SK-N-SH (cell line): ENCODE data around the gene SPTB. TPM values are rescaled to one million over a fixed set of nuclear protein-coding genes. Genes with fewer than 3 reads are reported as not detected.
A peak's percentile ranks its signal among the peaks of the same experiment; 100 is the strongest.

ENCODE experiments used
- CTCF ChIA-PET: fragments of 300-600, 350-600 bp; formaldehyde crosslinking; extraction: SDS; loops from one replicate; lab custom pipeline; 2021; lab: Yijun Ruan, JAX
- POLR2A ChIA-PET: fragments of 350-600 bp; sonication (Branson Sonifier 250); formaldehyde crosslinking; extraction: SDS; loops from one replicate; lab custom pipeline; 2020; ENCODE audit warnings: antibody characterized with exemption, inconsistent platforms; lab: Yijun Ruan, JAX
- DNase-seq: peaks from one replicate; pipeline ENCODE4 v3.0.0; 2012
- H2AFZ ChIP-seq: fragments of 200-600 bp; sonication (generic); 2 replicates; pipeline ENCODE4 v1.8.1; 2016; ENCODE audit warnings: antibody characterized with exemption, mild to moderate bottlenecking, low read depth
- H3F3A ChIP-seq: fragments of 200-600 bp; sonication (generic); replicated peaks from 2 replicates; pipeline ENCODE3; 2016; ENCODE audit warnings: antibody characterized with exemption, mild to moderate bottlenecking; ENCODE audit not compliant: insufficient read depth
- H3K27ac ChIP-seq, 2 experiments: fragments of 200-500 bp in 1 of 2; fragments of 200-600 bp in 1 of 2; sonication (Bioruptor generic) in 1 of 2; sonication (generic), shearing (Covaris generic) in 1 of 2; 2 replicates each; pipeline versions ENCODE4 v1.5.1 to v1.6.1; 2014 to 2016; ENCODE audit warnings: low read depth in 2 of 2, inconsistent platforms in 1 of 2, low read length in 1 of 2, mild to moderate bottlenecking in 1 of 2, mixed read lengths in 1 of 2
- H3K27me3 ChIP-seq: fragments of 200-600 bp; sonication (generic), shearing (Covaris generic); 2 replicates; pipeline ENCODE4 v1.6.1; 2016; ENCODE audit warnings: mixed run types; ENCODE audit not compliant: insufficient read depth
- H3K36me3 ChIP-seq, 2 experiments: fragments of 200-500 bp in 1 of 2; fragments of 200-600 bp in 1 of 2; sonication (Bioruptor generic) in 1 of 2; sonication (generic) in 1 of 2; replicated peaks in 1 of 2; 2 replicates each; pipeline versions ENCODE3 to v1.5.1; 2014 to 2016; ENCODE audit warnings: low read length in 1 of 2, mild to moderate bottlenecking in 1 of 2; ENCODE audit not compliant: insufficient read depth in 2 of 2, control insufficient read depth in 1 of 2
- H3K4me1 ChIP-seq, 2 experiments: fragments of 200-500 bp in 1 of 2; fragments of 200-600 bp in 1 of 2; sonication (Bioruptor generic) in 1 of 2; sonication (generic), shearing (Covaris generic) in 1 of 2; 2 replicates each; pipeline versions ENCODE4 v1.5.1 to v1.6.1; 2014 to 2016; ENCODE audit warnings: low read depth in 1 of 2, low read length in 1 of 2, mixed run types in 1 of 2; ENCODE audit not compliant: insufficient read depth in 2 of 2, control insufficient read depth in 1 of 2
- H3K4me2 ChIP-seq: fragments of 200-600 bp; sonication (generic), shearing (Covaris generic); 2 replicates; pipeline ENCODE4 v1.6.1; 2017; ENCODE audit warnings: mixed run types
- H3K4me3 ChIP-seq, 2 experiments: fragments of 200-500 bp in 1 of 2; fragments of 200-600 bp in 1 of 2; sonication (Bioruptor generic) in 1 of 2; sonication (generic), shearing (Covaris generic) in 1 of 2; 2 replicates each; pipeline versions ENCODE4 v1.5.1 to v1.8.1; 2014 to 2016; ENCODE audit warnings: low read depth in 2 of 2, inconsistent platforms in 1 of 2, low read length in 1 of 2, mild to moderate bottlenecking in 1 of 2, mixed read lengths in 1 of 2, moderate library complexity in 1 of 2
- H3K79me2 ChIP-seq: fragments of 200-600 bp; sonication (generic); 2 replicates; pipeline ENCODE4 v1.8.1; 2017; ENCODE audit warnings: mild to moderate bottlenecking; ENCODE audit not compliant: insufficient read depth
- H3K9ac ChIP-seq: fragments of 200-600 bp; sonication (generic); 2 replicates; pipeline ENCODE4 v1.6.1; 2017; ENCODE audit warnings: mixed run types
- H3K9me2 ChIP-seq: fragments of 200-600 bp; sonication (generic); 2 replicates; pipeline ENCODE4 v1.6.1; 2017; ENCODE audit warnings: mixed run types
- H3K9me3 ChIP-seq: fragments of 200-600 bp; sonication (generic); 2 replicates; pipeline ENCODE4 v1.6.1; 2017; ENCODE audit warnings: mixed run types, mild to moderate bottlenecking, moderate library complexity
- H4K20me1 ChIP-seq: fragments of 200-600 bp; sonication (generic); 2 replicates; pipeline ENCODE4 v1.6.1; 2017; ENCODE audit warnings: mild to moderate bottlenecking, mixed run types; ENCODE audit not compliant: insufficient read depth
- CHD2 ChIP-seq: fragments of 150-350 bp; IDR thresholded peaks from 2 replicates; pipeline ENCODE4 v1.6.1; 2018; ENCODE audit warnings: low read length; ENCODE audit not compliant: partially characterized antibody
- ELF1 ChIP-seq: IDR thresholded peaks from 2 replicates; pipeline ENCODE4 v1.4.0; 2012
- EZH2phosphoT487 ChIP-seq: fragments of 200-600 bp; sonication (generic); IDR thresholded peaks from 2 replicates; pipeline ENCODE4 v1.6.1; 2017; ENCODE audit warnings: low read depth, mixed run types, mild to moderate bottlenecking, antibody characterized with exemption, moderate library complexity, borderline replicate concordance
- FOSL2 ChIP-seq: IDR thresholded peaks from 2 replicates; pipeline ENCODE4 v1.4.0; 2012; ENCODE audit warnings: low read depth, mild to moderate bottlenecking, moderate library complexity, borderline replicate concordance
- FOXJ3 ChIP-seq: sonication (generic); formaldehyde crosslinking; IDR thresholded peaks from 2 replicates; pipeline ENCODE4 v1.5.1; 2020; ENCODE audit warnings: mild to moderate bottlenecking, missing genetic modification reagents
- FOXM1 ChIP-seq: IDR thresholded peaks from 2 replicates; pipeline ENCODE4 v1.4.0; 2012; ENCODE audit warnings: low read depth, mild to moderate bottlenecking
- GABPA ChIP-seq: IDR thresholded peaks from 2 replicates; pipeline ENCODE4 v1.4.0; 2012; ENCODE audit warnings: low read depth, mild to moderate bottlenecking
- GATA2 ChIP-seq: sonication (generic); formaldehyde crosslinking; IDR thresholded peaks from 2 replicates; pipeline ENCODE4 v1.5.0; 2020; ENCODE audit warnings: mild to moderate bottlenecking, missing genetic modification reagents
- MEF2A ChIP-seq: IDR thresholded peaks from 2 replicates; pipeline ENCODE4 v1.4.0; 2012; ENCODE audit warnings: low read depth, borderline replicate concordance
- MXI1 ChIP-seq: IDR thresholded peaks from 2 replicates; pipeline ENCODE4 v1.6.1; 2012; ENCODE audit warnings: mild to moderate bottlenecking, low read depth, low read length, improper control_type of control experiment
- NFIC ChIP-seq: IDR thresholded peaks from 2 replicates; pipeline ENCODE4 v1.4.0; 2012; ENCODE audit warnings: borderline replicate concordance
- NRF1 ChIP-seq: IDR thresholded peaks from 2 replicates; pipeline ENCODE4 v1.6.1; 2012; ENCODE audit warnings: low read depth, mild to moderate bottlenecking, low read length
- POLR2AphosphoS5 ChIP-seq: IDR thresholded peaks from 2 replicates; pipeline ENCODE4 v1.6.1; 2012; ENCODE audit warnings: low read depth, low read length
- RAD21 ChIP-seq: IDR thresholded peaks from 2 replicates; pipeline ENCODE4 v1.6.1; 2012; ENCODE audit warnings: mild to moderate bottlenecking, low read length
- RCOR1 ChIP-seq: fragments of 150-350 bp; IDR thresholded peaks from 2 replicates; pipeline ENCODE4 v1.6.1; 2017; ENCODE audit warnings: antibody characterized with exemption, low read length
- RXRA ChIP-seq: IDR thresholded peaks from 2 replicates; pipeline ENCODE4 v1.4.0; 2012; ENCODE audit warnings: low read depth, mild to moderate bottlenecking, borderline replicate concordance
- SIN3A ChIP-seq: IDR thresholded peaks from 2 replicates; pipeline ENCODE4 v1.6.1; 2012; ENCODE audit warnings: low read depth, mild to moderate bottlenecking, low read length, moderate library complexity, borderline replicate concordance
- SMC3 ChIP-seq: IDR thresholded peaks from 2 replicates; pipeline ENCODE4 v1.6.1; 2012; ENCODE audit warnings: low read depth, low read length, improper control_type of control experiment
- TAF1 ChIP-seq: IDR thresholded peaks from 2 replicates; pipeline ENCODE4 v1.6.1; 2012; ENCODE audit warnings: low read depth, mild to moderate bottlenecking, low read length, moderate library complexity, borderline replicate concordance
- TCF12 ChIP-seq: IDR thresholded peaks from 2 replicates; pipeline ENCODE4 v1.4.0; 2012
- WGBS: methylation state at CpG from one replicate; pipeline ENCODE4 v1.1.6; 2017; ENCODE audit warnings: low lambda C conversion rate; 5-methylcytosine and 5-hydroxymethylcytosine counted together
- polyA plus RNA-seq, 3 experiments: library from polyadenylated mRNA; depleted of rRNA; stranded (reverse); fragments of >200 nt; gene quantifications; 2 replicates each; pipeline ENCODE4 v1.2.3, GENCODE V29; 2012
- TF ChIP-seq, protein P1 (sequence below): fragments of 150-350 bp; IDR thresholded peaks from 2 replicates; pipeline ENCODE4 v1.6.1; 2016; ENCODE audit warnings: mild to moderate bottlenecking, low read depth, low read length
- TF ChIP-seq, protein P2 (sequence below): IDR thresholded peaks from 2 replicates; pipeline ENCODE4; 2012
- TF ChIP-seq, protein P3 (sequence below): IDR thresholded peaks from 2 replicates; pipeline ENCODE4 v1.4.0; 2012; ENCODE audit warnings: low read depth, borderline replicate concordance
- TF ChIP-seq, protein P4 (sequence below): fragments of 200-600 bp; sonication (generic); IDR thresholded peaks from 2 replicates; pipeline ENCODE4 v1.6.1; 2017; ENCODE audit warnings: antibody characterized with exemption, mild to moderate bottlenecking, moderate library complexity

Gene SPTB
- polyA plus RNA-seq, 1 of the 3 experiments (the other 2 are of a cell fraction) = 0.15 TPM

DNA sequence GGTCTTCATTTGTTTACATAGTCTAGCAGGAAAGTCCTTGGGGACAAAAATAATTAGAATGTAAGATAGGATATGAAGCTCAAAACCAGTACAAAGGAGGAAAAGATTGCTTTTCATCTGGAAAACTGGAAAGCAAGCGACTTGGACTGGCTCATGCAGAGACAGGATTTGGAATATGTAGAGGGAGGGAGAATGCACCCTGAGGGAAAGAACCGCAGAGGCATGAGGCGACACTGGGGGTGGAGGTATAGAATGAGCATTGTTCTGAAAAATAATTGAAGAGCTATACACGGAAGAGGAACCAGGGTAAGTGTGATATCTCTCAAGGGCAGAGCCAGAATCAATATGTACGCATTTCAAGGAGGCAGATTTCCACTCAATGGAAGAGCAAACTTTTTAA, 90.0 kb downstream of the SPTB start:
- Histone ChIP-seq H3K79me2 (no peaks in the 10 kb centered on the region), H3K27me3 (no peaks in the 10 kb centered on the region), H3K4me3 (no peak overlapping the region), H3F3A (peaks cover 8% of the 10 kb centered on the region), H4K20me1 (no peaks in the 10 kb centered on the region), H3K4me2 (no peak overlapping the region), H3K27ac (no peak overlapping the region), H3K36me3 (no peaks in the 10 kb centered on the region), H3K4me1 (peaks cover 0 to 7% of the 10 kb centered on the region in 2 experiments; a peak in 1 of 4 replicates), H3K9me3 (no peaks in the 10 kb centered on the region), H3K9me2 (no peaks in the 10 kb centered on the region), H3K9ac (no peak overlapping the region), H2AFZ (no peak overlapping the region)
- no peak for DNase-seq
- WGBS = 90% methylated on average over 5 of the region's 5 CpGs
- ChIA-PET CTCF (interaction anchor here (1.1 to 4.8 kb wide), 4 partner anchors 11 to 121 kb away, joined by 3 to 26 read pairs (median 6); no protein-coding TSS in a partner anchor), POLR2A (no interaction called here)
- no peak for TF ChIP-seq RXRA
- TF ChIP-seq FOSL2 = no peak
- no peak for TF ChIP-seq SIN3A
- no peak for TF ChIP-seq GABPA
- TF ChIP-seq NFIC = no peak
- TF ChIP-seq RCOR1 = no peak
- TF ChIP-seq RAD21 = no peak
- no peak for TF ChIP-seq MEF2A
- TF ChIP-seq SMC3 = no peak
- TF ChIP-seq EZH2phosphoT487 = no peak
- TF ChIP-seq FOXM1 = no peak
- TF ChIP-seq, protein P1, sequence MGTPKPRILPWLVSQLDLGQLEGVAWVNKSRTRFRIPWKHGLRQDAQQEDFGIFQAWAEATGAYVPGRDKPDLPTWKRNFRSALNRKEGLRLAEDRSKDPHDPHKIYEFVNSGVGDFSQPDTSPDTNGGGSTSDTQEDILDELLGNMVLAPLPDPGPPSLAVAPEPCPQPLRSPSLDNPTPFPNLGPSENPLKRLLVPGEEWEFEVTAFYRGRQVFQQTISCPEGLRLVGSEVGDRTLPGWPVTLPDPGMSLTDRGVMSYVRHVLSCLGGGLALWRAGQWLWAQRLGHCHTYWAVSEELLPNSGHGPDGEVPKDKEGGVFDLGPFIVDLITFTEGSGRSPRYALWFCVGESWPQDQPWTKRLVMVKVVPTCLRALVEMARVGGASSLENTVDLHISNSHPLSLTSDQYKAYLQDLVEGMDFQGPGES = no peak
- TF ChIP-seq CHD2 = no peak
- TF ChIP-seq TAF1 = no peak
- TF ChIP-seq, protein P2, sequence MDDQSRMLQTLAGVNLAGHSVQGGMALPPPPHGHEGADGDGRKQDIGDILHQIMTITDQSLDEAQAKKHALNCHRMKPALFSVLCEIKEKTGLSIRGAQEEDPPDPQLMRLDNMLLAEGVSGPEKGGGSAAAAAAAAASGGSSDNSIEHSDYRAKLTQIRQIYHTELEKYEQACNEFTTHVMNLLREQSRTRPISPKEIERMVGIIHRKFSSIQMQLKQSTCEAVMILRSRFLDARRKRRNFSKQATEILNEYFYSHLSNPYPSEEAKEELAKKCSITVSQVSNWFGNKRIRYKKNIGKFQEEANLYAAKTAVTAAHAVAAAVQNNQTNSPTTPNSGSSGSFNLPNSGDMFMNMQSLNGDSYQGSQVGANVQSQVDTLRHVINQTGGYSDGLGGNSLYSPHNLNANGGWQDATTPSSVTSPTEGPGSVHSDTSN = no peak

DNA sequence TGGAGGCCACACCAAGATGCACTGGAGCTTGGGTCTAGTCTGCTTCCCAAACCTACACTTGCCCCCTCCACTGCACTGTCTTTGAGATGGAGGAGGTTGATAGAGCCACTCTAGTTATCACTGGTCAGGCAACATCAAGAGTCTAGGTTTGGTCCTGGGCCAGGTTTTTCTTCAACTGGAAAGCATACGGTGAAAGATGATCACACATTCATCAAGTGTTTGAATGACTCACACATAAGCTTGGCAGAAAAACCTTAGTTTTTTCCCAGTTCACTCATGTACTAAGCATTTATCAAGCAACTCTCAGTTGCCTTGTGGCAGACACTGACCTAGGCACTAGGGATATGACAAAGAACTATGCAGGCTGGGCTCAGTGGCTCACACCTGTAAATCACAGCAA, 91.0 kb downstream of the SPTB start:
- CTCF ChIA-PET = interaction anchor here (2.2 to 4.8 kb wide), 2 partner anchors 12 to 24 kb away, joined by 8 to 26 read pairs; no protein-coding TSS in a partner anchor
- WGBS = 0% methylated on average over 1 of the region's 1 CpG
- no peak for TF ChIP-seq SIN3A
- TF ChIP-seq GABPA = no peak
- peak; percentile 83 for TF ChIP-seq TCF12
- TF ChIP-seq ELF1 = no peak
- no peak for TF ChIP-seq FOXJ3
- TF ChIP-seq RCOR1 = 0 out of 2 replicates have a peak, but pooled peaks have one; percentile 14
- TF ChIP-seq MXI1 = no peak
- TF ChIP-seq EZH2phosphoT487 = no peak
- TF ChIP-seq GATA2 = no peak
- TF ChIP-seq, protein P3, sequence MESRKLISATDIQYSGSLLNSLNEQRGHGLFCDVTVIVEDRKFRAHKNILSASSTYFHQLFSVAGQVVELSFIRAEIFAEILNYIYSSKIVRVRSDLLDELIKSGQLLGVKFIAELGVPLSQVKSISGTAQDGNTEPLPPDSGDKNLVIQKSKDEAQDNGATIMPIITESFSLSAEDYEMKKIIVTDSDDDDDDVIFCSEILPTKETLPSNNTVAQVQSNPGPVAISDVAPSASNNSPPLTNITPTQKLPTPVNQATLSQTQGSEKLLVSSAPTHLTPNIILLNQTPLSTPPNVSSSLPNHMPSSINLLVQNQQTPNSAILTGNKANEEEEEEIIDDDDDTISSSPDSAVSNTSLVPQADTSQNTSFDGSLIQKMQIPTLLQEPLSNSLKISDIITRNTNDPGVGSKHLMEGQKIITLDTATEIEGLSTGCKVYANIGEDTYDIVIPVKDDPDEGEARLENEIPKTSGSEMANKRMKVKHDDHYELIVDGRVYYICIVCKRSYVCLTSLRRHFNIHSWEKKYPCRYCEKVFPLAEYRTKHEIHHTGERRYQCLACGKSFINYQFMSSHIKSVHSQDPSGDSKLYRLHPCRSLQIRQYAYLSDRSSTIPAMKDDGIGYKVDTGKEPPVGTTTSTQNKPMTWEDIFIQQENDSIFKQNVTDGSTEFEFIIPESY = no peak
- no peak for TF ChIP-seq NRF1
- peak; percentile 98 for TF ChIP-seq NFIC
- TF ChIP-seq, protein P4, sequence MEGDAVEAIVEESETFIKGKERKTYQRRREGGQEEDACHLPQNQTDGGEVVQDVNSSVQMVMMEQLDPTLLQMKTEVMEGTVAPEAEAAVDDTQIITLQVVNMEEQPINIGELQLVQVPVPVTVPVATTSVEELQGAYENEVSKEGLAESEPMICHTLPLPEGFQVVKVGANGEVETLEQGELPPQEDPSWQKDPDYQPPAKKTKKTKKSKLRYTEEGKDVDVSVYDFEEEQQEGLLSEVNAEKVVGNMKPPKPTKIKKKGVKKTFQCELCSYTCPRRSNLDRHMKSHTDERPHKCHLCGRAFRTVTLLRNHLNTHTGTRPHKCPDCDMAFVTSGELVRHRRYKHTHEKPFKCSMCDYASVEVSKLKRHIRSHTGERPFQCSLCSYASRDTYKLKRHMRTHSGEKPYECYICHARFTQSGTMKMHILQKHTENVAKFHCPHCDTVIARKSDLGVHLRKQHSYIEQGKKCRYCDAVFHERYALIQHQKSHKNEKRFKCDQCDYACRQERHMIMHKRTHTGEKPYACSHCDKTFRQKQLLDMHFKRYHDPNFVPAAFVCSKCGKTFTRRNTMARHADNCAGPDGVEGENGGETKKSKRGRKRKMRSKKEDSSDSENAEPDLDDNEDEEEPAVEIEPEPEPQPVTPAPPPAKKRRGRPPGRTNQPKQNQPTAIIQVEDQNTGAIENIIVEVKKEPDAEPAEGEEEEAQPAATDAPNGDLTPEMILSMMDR = no peak
- TF ChIP-seq POLR2AphosphoS5 = peak; percentile 67; the same call in 1 of the 2 replicates
- no peak for TF ChIP-seq FOXM1
- TF ChIP-seq FOSL2 = peak; percentile 94

More for the DNA sequence above, 91.0 kb downstream of the SPTB start:
- H3K9me3 ChIP-seq = no peaks in the 10 kb centered on the region
- H3K36me3 ChIP-seq = no peaks in the 10 kb centered on the region
- no peaks in the 10 kb centered on the region for H4K20me1 ChIP-seq
- H3K27ac ChIP-seq = peak overlapping the region in 1 of 2 experiments; percentile 58; a peak in 2 of 4 replicates
- no peak overlapping the region for H3K4me2 ChIP-seq
- H2AFZ ChIP-seq = no peak overlapping the region
- DNase-seq = no peak
- H3K27me3 ChIP-seq = no peaks in the 10 kb centered on the region
- no peak overlapping the region for H3K4me3 ChIP-seq
- peaks cover 0 to 6% of the 10 kb centered on the region in 2 experiments; a peak in 1 of 4 replicates for H3K4me1 ChIP-seq
- no peak overlapping the region for H3K9ac ChIP-seq
- POLR2A ChIA-PET = no interaction called here
- H3F3A ChIP-seq = peaks cover 8% of the 10 kb centered on the region
- H3K79me2 ChIP-seq = no peaks in the 10 kb centered on the region
- H3K9me2 ChIP-seq = no peaks in the 10 kb centered on the region
